HUES48 (cell line): ENCODE results near the gene TLK1.

ENCODE experiments used
- H3K27ac ChIP-seq: one replicate; pipeline ENCODE4 v1.7.0; 2013; ENCODE audit warnings: low read depth, low read length, inconsistent platforms
- H3K27me3 ChIP-seq: 2 replicates; pipeline ENCODE4 v1.6.1; 2013; ENCODE audit warnings: mild to moderate bottlenecking, low read length; ENCODE audit not compliant: control insufficient read depth, insufficient read depth
- H3K36me3 ChIP-seq: 2 replicates; pipeline ENCODE4 v1.6.1; 2013; ENCODE audit warnings: low read length; ENCODE audit not compliant: control insufficient read depth, insufficient read depth
- H3K4me1 ChIP-seq: 2 replicates; pipeline ENCODE4 v1.6.1; 2013; ENCODE audit warnings: mild to moderate bottlenecking, low read length; ENCODE audit not compliant: control insufficient read depth, insufficient read depth
- H3K4me3 ChIP-seq: 2 replicates; pipeline ENCODE4 v1.5.1; 2013; ENCODE audit warnings: mild to moderate bottlenecking, low read depth, low read length
- H3K9ac ChIP-seq: 2 replicates; pipeline ENCODE4 v1.6.1; 2013; ENCODE audit warnings: mild to moderate bottlenecking, low read depth, low read length, moderate library complexity
- H3K9me3 ChIP-seq: 2 replicates; pipeline ENCODE4 v1.6.1; 2013; ENCODE audit warnings: low read length; ENCODE audit not compliant: control insufficient read depth, insufficient read depth

TLK1 gene

DNA sequence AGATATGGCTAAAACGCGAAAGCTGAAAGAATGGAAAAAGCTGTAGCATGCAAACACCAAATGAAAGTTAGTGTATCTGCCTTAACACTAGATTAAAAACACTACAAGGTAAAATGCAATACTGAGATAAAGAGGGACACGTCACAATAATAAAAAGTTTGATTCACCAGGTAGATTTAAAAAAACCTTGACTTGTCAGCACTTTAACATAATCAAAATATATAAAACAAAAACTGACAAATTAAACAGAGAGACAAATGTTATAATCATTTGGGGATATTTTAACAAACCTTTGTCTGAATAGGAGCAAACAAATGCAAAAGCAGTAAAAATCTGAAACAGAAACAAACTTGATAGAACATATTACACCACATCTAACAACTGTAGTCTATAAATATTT lies 18.3 kb downstream of the TLK1 start:
- H3K4me1 ChIP-seq, result peaks cover 32% of the 10 kb centered on the region
- no peaks in the 10 kb centered on the region for H3K36me3 ChIP-seq
- no peak overlapping the region for H3K27ac ChIP-seq
- no peaks in the 10 kb centered on the region for H3K9me3 ChIP-seq
- H3K27me3 ChIP-seq, result no peaks in the 10 kb centered on the region
- H3K9ac ChIP-seq, result no peak overlapping the region
- H3K4me3 ChIP-seq, result no peak overlapping the region

DNA sequence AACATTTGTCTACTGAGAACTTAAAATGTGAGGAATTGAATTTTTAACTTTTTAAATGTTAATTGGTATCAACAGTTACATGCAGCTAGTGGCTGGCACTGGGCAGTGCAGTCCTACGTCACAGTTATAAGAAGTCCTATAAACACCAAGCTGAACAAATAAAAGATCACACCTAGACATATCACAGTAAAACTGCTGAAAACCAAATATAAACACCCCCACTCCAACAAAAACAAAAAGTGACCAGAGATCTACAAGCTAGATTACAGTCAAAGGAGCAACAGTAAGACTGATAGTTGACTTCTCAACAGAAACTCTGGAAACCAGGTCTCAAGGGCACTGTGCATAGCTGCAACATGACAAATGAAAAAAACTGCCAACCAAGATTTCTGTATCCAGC lies 19.4 kb downstream of the TLK1 start:
- Histone ChIP-seq H3K4me3 (no peak overlapping the region), H3K9ac (no peak overlapping the region), H3K4me1 (peaks cover 34% of the 10 kb centered on the region), H3K27ac (no peak overlapping the region), H3K9me3 (no peaks in the 10 kb centered on the region), H3K27me3 (no peaks in the 10 kb centered on the region), H3K36me3 (no peaks in the 10 kb centered on the region)

DNA sequence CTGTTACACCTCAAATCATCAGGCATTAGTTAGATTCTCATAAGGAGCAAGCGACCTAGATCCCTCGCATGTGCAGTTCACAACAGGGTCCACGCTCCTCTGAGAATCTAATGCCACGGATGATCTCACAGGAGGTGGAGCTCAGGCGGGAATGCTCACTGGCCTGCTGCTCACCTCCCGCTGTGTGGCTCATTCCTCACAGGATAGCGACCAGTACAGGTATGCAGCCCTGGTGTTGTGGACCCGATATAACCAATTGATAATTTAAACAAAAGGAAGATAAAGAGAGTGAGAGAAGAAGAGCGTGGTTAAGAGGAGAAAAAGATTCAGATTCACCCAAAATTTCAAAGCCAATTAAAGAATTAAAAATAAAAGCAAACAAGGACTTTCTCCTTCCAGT lies 20.8 kb downstream of the TLK1 start:
- Histone ChIP-seq H3K4me1 (peaks cover 34% of the 10 kb centered on the region), H3K9ac (no peak overlapping the region), H3K27ac (peak overlapping the region; percentile 66), H3K9me3 (no peaks in the 10 kb centered on the region), H3K4me3 (no peak overlapping the region), H3K27me3 (no peaks in the 10 kb centered on the region), H3K36me3 (no peaks in the 10 kb centered on the region)

DNA sequence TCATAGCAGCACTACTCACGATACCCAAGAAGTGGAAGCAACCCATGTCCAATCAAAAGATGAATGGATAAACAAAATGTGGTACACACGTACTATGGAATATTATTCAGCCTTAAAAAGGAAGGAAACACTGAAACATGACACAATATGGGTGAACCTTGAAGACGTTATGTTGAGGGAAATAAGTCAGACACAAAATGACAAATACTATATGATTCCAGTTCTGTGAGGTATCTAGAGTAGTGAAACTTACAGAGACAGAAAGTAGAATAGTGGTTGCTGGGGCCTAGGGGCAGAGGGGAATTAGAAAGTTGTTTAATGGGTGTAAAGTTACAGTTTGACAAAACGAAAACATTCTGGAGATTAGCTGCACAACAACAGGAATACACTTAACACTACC lies 24.7 kb downstream of the TLK1 start:
- Histone ChIP-seq H3K9me3 (no peaks in the 10 kb centered on the region), H3K27ac (no peak overlapping the region), H3K4me3 (no peak overlapping the region), H3K4me1 (peaks cover 38% of the 10 kb centered on the region), H3K36me3 (no peaks in the 10 kb centered on the region), H3K27me3 (no peaks in the 10 kb centered on the region), H3K9ac (no peak overlapping the region)

DNA sequence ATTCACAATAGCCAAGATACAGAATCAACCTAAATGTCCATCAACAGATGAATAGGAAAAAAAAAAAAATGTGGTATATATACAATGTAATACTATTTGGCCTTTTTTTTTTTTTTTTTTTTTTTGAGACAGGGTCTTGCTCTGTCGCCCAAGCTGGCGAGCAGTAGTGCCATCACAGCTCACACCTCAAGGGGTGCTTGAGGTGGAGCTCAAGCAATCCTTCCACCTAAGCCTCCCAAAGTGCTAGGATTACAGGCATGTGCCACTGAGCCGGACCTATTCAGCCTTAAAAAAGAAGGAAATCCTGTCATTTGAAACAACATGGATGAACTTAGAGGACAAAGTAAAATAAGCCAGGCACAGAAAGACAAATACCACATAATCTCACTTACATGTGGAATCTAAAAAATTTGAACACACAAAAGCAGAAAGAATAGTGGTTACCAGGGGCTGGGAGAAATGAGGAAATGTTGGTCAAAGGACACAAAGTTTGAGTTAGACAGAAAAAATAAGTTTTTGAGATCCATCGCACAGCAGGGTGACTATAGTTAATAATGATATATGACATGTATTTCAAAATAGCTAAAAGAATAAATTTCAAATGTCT lies 26.0 kb downstream of the TLK1 start:
- Histone ChIP-seq H3K4me3 (no peak overlapping the region), H3K36me3 (no peaks in the 10 kb centered on the region), H3K4me1 (peaks cover 25% of the 10 kb centered on the region), H3K27me3 (no peaks in the 10 kb centered on the region), H3K9ac (no peak overlapping the region), H3K9me3 (no peaks in the 10 kb centered on the region), H3K27ac (no peak overlapping the region)

DNA sequence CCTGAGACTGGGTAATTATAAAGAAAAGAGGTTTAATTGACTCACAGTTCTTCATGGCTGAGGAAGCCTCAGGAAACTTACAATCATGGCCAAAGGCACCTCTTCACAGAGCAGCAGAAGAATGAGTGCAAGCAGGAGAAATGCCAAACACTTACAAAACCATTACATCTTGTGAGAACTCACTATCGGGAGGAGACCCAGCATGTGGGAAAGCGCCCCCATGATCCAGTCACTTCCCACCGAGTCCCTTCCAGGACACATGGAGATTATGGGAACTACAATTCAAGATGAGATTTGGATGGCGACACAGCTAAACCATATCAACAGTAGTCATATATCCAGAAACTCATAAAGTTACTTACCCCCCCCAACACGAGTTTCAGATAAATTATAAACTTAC lies 28.6 kb downstream of the TLK1 start:
- H3K27ac ChIP-seq, result peak overlapping the region; percentile 5
- peaks cover 14% of the 10 kb centered on the region for H3K4me1 ChIP-seq
- H3K4me3 ChIP-seq, result no peak overlapping the region
- no peaks in the 10 kb centered on the region for H3K36me3 ChIP-seq
- no peaks in the 10 kb centered on the region for H3K9me3 ChIP-seq
- no peak overlapping the region for H3K9ac ChIP-seq
- no peaks in the 10 kb centered on the region for H3K27me3 ChIP-seq

DNA sequence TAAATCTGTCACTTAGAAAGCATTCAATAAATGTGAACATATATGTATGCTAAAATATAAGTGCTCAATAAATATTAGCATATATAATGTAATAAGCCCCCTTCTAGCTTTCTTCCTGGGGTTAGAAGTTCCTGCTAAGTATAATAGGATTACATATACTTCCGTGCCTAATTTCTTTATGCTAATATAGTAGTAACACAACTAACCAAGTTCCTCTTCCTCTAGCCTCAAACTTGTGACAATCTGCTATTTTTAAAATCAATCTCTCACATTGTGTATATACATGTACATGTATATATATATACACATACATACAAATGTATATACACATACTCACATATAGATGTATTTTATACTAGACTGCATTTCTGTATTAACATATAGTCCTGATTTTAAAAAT lies 32.2 kb downstream of the TLK1 start:
- no peaks in the 10 kb centered on the region for H3K36me3 ChIP-seq

DNA sequence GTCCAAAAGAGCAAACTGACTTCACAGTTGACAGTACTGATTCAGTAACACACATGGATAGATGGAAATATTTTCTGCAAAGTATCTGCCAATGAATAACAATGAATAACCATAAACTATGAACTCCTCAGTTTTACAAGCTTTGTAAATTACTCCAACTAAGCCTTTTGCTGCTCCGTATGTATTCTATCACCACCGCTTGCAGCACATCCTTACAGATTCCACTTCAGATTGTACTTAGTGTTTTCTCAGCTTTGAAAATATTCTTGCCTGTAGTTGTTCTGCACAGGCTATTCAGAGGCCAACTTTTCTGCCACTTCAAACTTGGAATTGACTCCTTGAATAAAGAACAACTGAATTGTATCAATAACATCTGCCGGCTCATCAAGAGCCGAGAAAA lies 36.2 kb downstream of the TLK1 start:
- Histone ChIP-seq H3K9me3 (no peaks in the 10 kb centered on the region), H3K27me3 (no peaks in the 10 kb centered on the region), H3K4me1 (no peaks in the 10 kb centered on the region), H3K27ac (no peak overlapping the region), H3K36me3 (no peaks in the 10 kb centered on the region), H3K9ac (no peak overlapping the region), H3K4me3 (no peak overlapping the region)

More for the DNA sequence above, 32.2 kb downstream of the TLK1 start:
- H3K4me3 ChIP-seq, result no peak overlapping the region
- peaks cover 12% of the 10 kb centered on the region for H3K4me1 ChIP-seq
- H3K27me3 ChIP-seq, result no peaks in the 10 kb centered on the region
- H3K9ac ChIP-seq, result no peak overlapping the region
- no peaks in the 10 kb centered on the region for H3K9me3 ChIP-seq
- H3K27ac ChIP-seq, result no peak overlapping the region

DNA sequence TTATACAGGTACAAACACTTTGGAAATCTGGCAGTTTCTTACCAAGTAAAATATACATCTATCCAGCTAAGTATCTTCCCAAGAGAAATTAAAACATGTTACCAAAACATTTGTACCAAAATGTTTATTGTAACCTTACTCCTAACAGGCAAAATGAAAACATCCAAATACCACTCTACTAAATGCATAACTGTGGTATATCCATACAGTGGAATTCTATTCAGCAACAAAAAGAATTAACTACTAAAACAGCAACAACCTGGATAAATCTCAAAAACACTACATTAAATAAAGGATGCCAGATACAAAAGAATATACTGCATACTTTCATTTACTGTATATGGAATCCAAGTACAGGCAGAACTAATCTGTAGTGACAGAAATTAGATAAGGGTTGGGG lies 51.1 kb downstream of the TLK1 start:
- no peak overlapping the region for H3K4me3 ChIP-seq
- no peak overlapping the region for H3K9ac ChIP-seq
- no peaks in the 10 kb centered on the region for H3K4me1 ChIP-seq
- H3K27me3 ChIP-seq, result no peaks in the 10 kb centered on the region
- H3K9me3 ChIP-seq, result no peaks in the 10 kb centered on the region
- no peak overlapping the region for H3K27ac ChIP-seq
- H3K36me3 ChIP-seq, result peaks cover 25% of the 10 kb centered on the region

DNA sequence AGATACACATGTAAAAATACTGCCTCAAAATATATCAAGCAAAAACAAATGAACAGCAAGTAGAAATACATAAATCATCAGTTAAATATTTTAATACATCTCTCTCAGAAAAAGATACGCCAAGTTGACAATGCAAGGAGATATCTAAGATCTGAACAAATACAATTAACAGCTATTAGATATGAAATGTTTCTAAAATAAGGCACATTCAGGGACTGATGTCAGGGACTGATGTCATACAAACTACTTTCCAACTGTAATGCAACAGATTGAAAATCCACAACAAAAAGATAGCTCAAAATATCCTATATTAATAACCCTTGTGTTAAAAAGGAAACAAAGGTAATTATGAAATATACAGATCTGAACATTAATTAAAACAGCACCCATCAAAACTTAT lies 51.7 kb downstream of the TLK1 start:
- no peaks in the 10 kb centered on the region for H3K4me1 ChIP-seq
- H3K9me3 ChIP-seq, result no peaks in the 10 kb centered on the region
- H3K36me3 ChIP-seq, result peaks cover 19% of the 10 kb centered on the region; the same call in 1 of the 2 replicates
- H3K27me3 ChIP-seq, result no peaks in the 10 kb centered on the region
- no peak overlapping the region for H3K9ac ChIP-seq
- H3K4me3 ChIP-seq, result no peak overlapping the region
- H3K27ac ChIP-seq, result no peak overlapping the region

DNA sequence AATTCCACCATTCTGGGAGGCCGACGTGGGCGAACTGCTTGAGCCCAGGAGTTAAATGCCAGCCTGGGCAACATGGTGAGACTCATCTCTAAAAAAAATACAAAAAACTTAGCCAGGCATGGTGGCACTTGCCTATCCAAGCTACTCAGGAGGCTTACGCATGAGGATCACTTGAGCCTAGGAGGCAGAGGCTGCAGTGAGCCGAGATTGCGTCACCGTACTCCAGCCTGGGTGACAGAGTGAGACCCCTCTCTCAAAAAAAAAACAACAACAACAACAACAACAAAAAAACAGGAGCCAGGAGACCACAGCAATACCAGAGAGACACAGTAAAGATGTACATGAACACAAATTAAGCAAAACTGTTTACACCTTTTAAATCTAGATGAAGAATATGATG lies 52.9 kb downstream of the TLK1 start:
- Histone ChIP-seq H3K36me3 (peaks cover 15% of the 10 kb centered on the region; the same call in 1 of the 2 replicates), H3K4me3 (no peak overlapping the region), H3K27me3 (no peaks in the 10 kb centered on the region), H3K9me3 (no peaks in the 10 kb centered on the region), H3K4me1 (0 out of 2 replicates have a peak, but pooled peaks cover 2% of the 10 kb centered on the region), H3K27ac (no peak overlapping the region), H3K9ac (no peak overlapping the region)
